CD14-positive monocyte (primary cell): Measurements from ENCODE around the gene IGF2R. TPM values are rescaled to one million over a fixed set of nuclear protein-coding genes. Genes with fewer than 3 reads are reported as not detected.

ENCODE experiments used
- DNase-seq, 3 donors: peaks; one replicate each; pipeline ENCODE4 v3.0.0-alpha.2; 2011 to 2022
- H2AFZ ChIP-seq: 2 replicates; pipeline ENCODE4 v1.6.0; 2012; ENCODE audit warnings: mild to moderate bottlenecking, low read depth, low read length, inconsistent platforms; ENCODE audit not compliant: insufficient read depth, poor library complexity, severe bottlenecking
- H3K27ac ChIP-seq, 2 donors: 1 replicate in 1 of 2; 2 replicates in 1 of 2; pipeline ENCODE4 v1.5.1; 2012 to 2013; ENCODE audit warnings: low read length in 2 of 2, control low read depth in 1 of 2, inconsistent platforms in 1 of 2, low read depth in 1 of 2, mild to moderate bottlenecking in 1 of 2
- H3K27me3 ChIP-seq, 2 donors: one replicate each; pipeline versions ENCODE4 v1.6.0 to v1.6.1; 2011 to 2013; ENCODE audit warnings: low read length in 2 of 2; ENCODE audit not compliant: control insufficient read depth in 2 of 2, insufficient read depth in 2 of 2
- H3K36me3 ChIP-seq, 2 donors: replicated peaks in 1 of 2; 1 replicate in 1 of 2; 2 replicates in 1 of 2; pipeline versions ENCODE4 v1.5.1 to v1.6.1; 2012 to 2013; ENCODE audit warnings: low read length in 2 of 2, control low read depth in 1 of 2, inconsistent platforms in 1 of 2, mild to moderate bottlenecking in 1 of 2; ENCODE audit not compliant: insufficient read depth in 2 of 2, control insufficient read depth in 1 of 2
- H3K4me1 ChIP-seq, 2 donors: 1 replicate in 1 of 2; 2 replicates in 1 of 2; pipeline versions ENCODE4 v1.5.1 to v1.6.1; 2012 to 2013; ENCODE audit warnings: low read length in 2 of 2, control low read depth in 1 of 2, inconsistent platforms in 1 of 2, mild to moderate bottlenecking in 1 of 2, moderate library complexity in 1 of 2; ENCODE audit not compliant: insufficient read depth in 2 of 2, control insufficient read depth in 1 of 2
- H3K4me2 ChIP-seq: replicated peaks from 2 replicates; pipeline ENCODE3; 2012; ENCODE audit warnings: low read length, moderate library complexity, mild to moderate bottlenecking; ENCODE audit not compliant: poor library complexity, severe bottlenecking; ENCODE audit errors: extremely low read depth
- H3K4me3 ChIP-seq, 3 experiments: fragments of 200-600 bp in 1 of 3; sonication (generic) in 1 of 3; replicated peaks in 1 of 3; 1 replicate in 2 of 3; 2 replicates in 1 of 3; pipeline ENCODE4 v1.5.1; 2011 to 2013; ENCODE audit warnings: low read length in 3 of 3, mild to moderate bottlenecking in 3 of 3, control low read depth in 2 of 3, low read depth in 2 of 3, inconsistent platforms in 1 of 3, moderate library complexity in 1 of 3
- H3K79me2 ChIP-seq: 2 replicates; pipeline ENCODE4 v1.6.0; 2012; ENCODE audit warnings: mild to moderate bottlenecking, control low read depth, inconsistent platforms, low read length, moderate library complexity; ENCODE audit not compliant: insufficient read depth
- H3K9ac ChIP-seq: 2 replicates; pipeline ENCODE4 v1.6.0; 2017; ENCODE audit warnings: low read length, mild to moderate bottlenecking; ENCODE audit not compliant: insufficient read depth, poor library complexity, severe bottlenecking
- H3K9me3 ChIP-seq, 2 donors: replicated peaks in 1 of 2; 1 replicate in 1 of 2; 2 replicates in 1 of 2; pipeline versions ENCODE4 v1.5.1 to v1.6.1; 2012 to 2013; ENCODE audit warnings: low read length in 2 of 2, control low read depth in 1 of 2; ENCODE audit not compliant: control insufficient read depth in 1 of 2, insufficient read depth in 1 of 2
- H4K20me1 ChIP-seq: 2 replicates; pipeline ENCODE4 v1.6.0; 2012; ENCODE audit warnings: mild to moderate bottlenecking, low read length, control low read depth, moderate library complexity; ENCODE audit not compliant: insufficient read depth
- H3K27ac Mint-ChIP-seq, 7 donors: one replicate each; pipeline ENCODE4 v1.8.0; 2020; ENCODE audit warnings: mild to moderate bottlenecking in 7 of 7, mixed read lengths in 7 of 7, moderate library complexity in 6 of 7, inconsistent platforms in 2 of 7
- H3K27me3 Mint-ChIP-seq, 3 donors: one replicate each; pipeline ENCODE4 v1.8.0; 2021 to 2022; ENCODE audit warnings: low read depth in 3 of 3, mild to moderate bottlenecking in 3 of 3, mixed read lengths in 3 of 3, moderate library complexity in 3 of 3, inconsistent platforms in 1 of 3
- H3K36me3 Mint-ChIP-seq, 2 donors: one replicate each; pipeline ENCODE4 v1.8.0; 2020; ENCODE audit warnings: mixed read lengths in 2 of 2, inconsistent platforms in 1 of 2, mild to moderate bottlenecking in 1 of 2
- H3K4me1 Mint-ChIP-seq: one replicate; pipeline ENCODE4 v1.8.0; 2020; ENCODE audit warnings: mild to moderate bottlenecking, mixed read lengths
- H3K4me3 Mint-ChIP-seq, 2 donors: one replicate each; pipeline ENCODE4 v1.8.0; 2020; ENCODE audit warnings: mild to moderate bottlenecking in 2 of 2, mixed read lengths in 2 of 2, moderate library complexity in 1 of 2
- H3K9me3 Mint-ChIP-seq, 7 donors: one replicate each; pipeline ENCODE4 v1.8.0; 2020 to 2022; ENCODE audit warnings: mixed read lengths in 7 of 7, mild to moderate bottlenecking in 6 of 7, moderate library complexity in 6 of 7, inconsistent platforms in 2 of 7
- WGBS: methylation state at CpG from one replicate; pipeline ENCODE4 v1.1.5; 2013; ENCODE audit warnings: missing lambda C conversion rate; ENCODE audit not compliant: insufficient coverage; 5-methylcytosine and 5-hydroxymethylcytosine counted together
- intact Hi-C, 2 donors: fragments of 100-400 bp; cut with micrococcal nuclease; formaldehyde crosslinking; loops; one replicate each; pipeline versions ENCODE4 v1.15.0 to v1.15.1; 2023
- polyA plus RNA-seq, 3 donors: library from polyadenylated mRNA; depleted of rRNA in 1 of 3; unstranded in 2 of 3; stranded (reverse) in 1 of 3; fragments of 300-500 nt in 2 of 3; fragments of >200 nt in 1 of 3; fragmentation: Illumina TruSeq in 2 of 3; gene quantifications; 1 replicate in 2 of 3; 2 replicates in 1 of 3; pipeline ENCODE4 v1.2.3, GENCODE V29; 2012 to 2021
- TF ChIP-seq, protein P1 (sequence below): fragments of 200-600 bp; IDR thresholded peaks from one replicate; pipeline ENCODE4 v1.8.0; 2022; ENCODE audit warnings: antibody characterized with exemption, mild to moderate bottlenecking

The IGF2R gene
- polyA plus RNA-seq, 3 donors = 6.9 to 44.8 (median 8.2) TPM

DNA sequence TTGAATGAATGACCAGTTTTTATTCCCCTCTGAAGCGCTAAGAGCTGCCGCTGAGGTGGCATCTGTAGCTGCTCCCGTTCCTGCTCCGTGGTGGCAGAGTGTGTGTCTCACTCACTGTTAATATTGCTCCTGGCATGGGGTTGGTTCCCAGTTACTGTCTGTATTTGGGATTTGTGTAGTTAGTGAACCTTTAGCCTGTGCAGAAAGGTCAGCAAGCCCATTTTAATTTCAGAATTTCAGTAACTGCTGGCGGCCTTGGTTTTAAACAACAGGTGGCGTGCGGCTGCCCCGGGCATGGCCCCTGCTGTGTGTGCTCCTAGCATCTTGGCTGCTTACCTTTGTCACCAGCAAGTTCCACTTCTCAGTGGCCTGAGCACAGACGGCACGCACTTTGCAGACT, 98.7 kb downstream of the IGF2R start:
- Mint-ChIP-seq H3K36me3 (peaks cover 91 to 99% of the 10 kb centered on the region in 2 donors), H3K4me1 (peaks cover 7% of the 10 kb centered on the region), H3K27me3 (peaks cover 2 to 4% (median 3%) of the 10 kb centered on the region in 3 donors), H3K4me3 (no peak overlapping the region), H3K9me3 (peaks cover 0 to 4% (median 0%) of the 10 kb centered on the region in 7 donors), H3K27ac (peak overlapping the region in 1 of 7 donors; percentile 48)
- no peak overlapping the region for H2AFZ ChIP-seq
- H3K4me3 ChIP-seq = no peak overlapping the region
- no peaks in the 10 kb centered on the region for H3K4me1 ChIP-seq
- 95% methylated on average over 8 of the region's 10 CpGs for WGBS
- H3K27me3 ChIP-seq = no peaks in the 10 kb centered on the region
- H4K20me1 ChIP-seq = peaks cover 94% of the 10 kb centered on the region
- no peak overlapping the region for H3K9ac ChIP-seq
- intact Hi-C loops = no loop called here
- TF ChIP-seq, protein P1, sequence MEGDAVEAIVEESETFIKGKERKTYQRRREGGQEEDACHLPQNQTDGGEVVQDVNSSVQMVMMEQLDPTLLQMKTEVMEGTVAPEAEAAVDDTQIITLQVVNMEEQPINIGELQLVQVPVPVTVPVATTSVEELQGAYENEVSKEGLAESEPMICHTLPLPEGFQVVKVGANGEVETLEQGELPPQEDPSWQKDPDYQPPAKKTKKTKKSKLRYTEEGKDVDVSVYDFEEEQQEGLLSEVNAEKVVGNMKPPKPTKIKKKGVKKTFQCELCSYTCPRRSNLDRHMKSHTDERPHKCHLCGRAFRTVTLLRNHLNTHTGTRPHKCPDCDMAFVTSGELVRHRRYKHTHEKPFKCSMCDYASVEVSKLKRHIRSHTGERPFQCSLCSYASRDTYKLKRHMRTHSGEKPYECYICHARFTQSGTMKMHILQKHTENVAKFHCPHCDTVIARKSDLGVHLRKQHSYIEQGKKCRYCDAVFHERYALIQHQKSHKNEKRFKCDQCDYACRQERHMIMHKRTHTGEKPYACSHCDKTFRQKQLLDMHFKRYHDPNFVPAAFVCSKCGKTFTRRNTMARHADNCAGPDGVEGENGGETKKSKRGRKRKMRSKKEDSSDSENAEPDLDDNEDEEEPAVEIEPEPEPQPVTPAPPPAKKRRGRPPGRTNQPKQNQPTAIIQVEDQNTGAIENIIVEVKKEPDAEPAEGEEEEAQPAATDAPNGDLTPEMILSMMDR = no peak
- H3K9me3 ChIP-seq = no peaks in the 10 kb centered on the region
- no peak overlapping the region for H3K27ac ChIP-seq
- peaks cover 93 to 96% of the 10 kb centered on the region in 2 donors for H3K36me3 ChIP-seq
- DNase-seq = no peak
- H3K79me2 ChIP-seq = no peaks in the 10 kb centered on the region
- H3K4me2 ChIP-seq = no peak overlapping the region

DNA sequence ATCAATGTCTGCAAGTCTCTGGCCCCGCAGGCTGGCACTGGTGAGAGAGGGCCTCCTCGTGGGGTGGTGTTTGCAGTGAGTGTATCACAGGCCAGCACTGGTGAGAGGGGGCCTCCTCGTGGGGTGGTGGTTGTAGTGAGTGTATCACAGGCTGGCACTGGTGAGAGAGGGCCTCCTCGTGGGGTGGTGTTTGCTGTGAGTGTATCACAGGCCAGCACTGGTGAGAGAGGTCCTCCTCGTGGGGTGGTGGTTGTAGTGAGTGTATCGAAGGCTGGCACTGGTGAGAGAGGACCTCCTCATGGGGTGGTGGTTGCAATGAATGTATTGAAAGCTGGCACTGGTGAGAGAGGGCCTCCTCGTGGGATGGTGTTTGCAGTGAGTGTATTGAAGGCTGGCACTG, 99.5 kb downstream of the IGF2R start:
- no peaks in the 10 kb centered on the region for H3K4me1 ChIP-seq
- DNase-seq = no peak
- H3K27ac ChIP-seq = no peak overlapping the region
- H3K36me3 ChIP-seq = peaks cover 93 to 96% of the 10 kb centered on the region in 2 donors
- H3K27ac Mint-ChIP-seq = no peak overlapping the region
- H3K4me2 ChIP-seq = no peak overlapping the region
- H3K9me3 ChIP-seq = no peaks in the 10 kb centered on the region
- no peaks in the 10 kb centered on the region for H3K27me3 ChIP-seq
- peaks cover 98% of the 10 kb centered on the region for H4K20me1 ChIP-seq
- peaks cover 0 to 4% (median 0%) of the 10 kb centered on the region in 7 donors for H3K9me3 Mint-ChIP-seq
- H3K36me3 Mint-ChIP-seq = peaks cover 93 to 99% of the 10 kb centered on the region in 2 donors
- 93% methylated on average over 7 of the region's 7 CpGs for WGBS
- H3K9ac ChIP-seq = no peak overlapping the region
- no peaks in the 10 kb centered on the region for H3K79me2 ChIP-seq
- H2AFZ ChIP-seq = no peak overlapping the region
- H3K4me3 Mint-ChIP-seq = peak overlapping the region in 1 of 2 donors; percentile 2
- TF ChIP-seq, protein P1 = no peak
- H3K27me3 Mint-ChIP-seq = peaks cover under 1 to 5% (median 2%) of the 10 kb centered on the region in 3 donors
- intact Hi-C loops = no loop called here
- H3K4me1 Mint-ChIP-seq = peaks cover 7% of the 10 kb centered on the region
- H3K4me3 ChIP-seq = no peak overlapping the region
